GM19239 (cell line): Measurements from ENCODE around the gene MAML3.

Source experiments
- DNase-seq: peaks from one replicate; pipeline ENCODE4 v3.0.0; 2011; ENCODE audit warnings: low spot score; ENCODE audit not compliant: insufficient read length
- FAIRE-seq: peaks from 2 replicates; lab custom pipeline; 2011; peaks lifted over from hg19 to GRCh38; lab: Jason Lieb, UNC

The MAML3 gene

GRCh38 chr4:139808808-139809756, 344.9 kb downstream of the MAML3 start:
- FAIRE-seq: no peak
- no peak for DNase-seq

- DNase-seq (no peak), FAIRE-seq (no peak)
These were observed 345.6 kb downstream of the MAML3 start for GRCh38 chr4:139808381-139808807.

GRCh38 chr4:139807483-139807882, 346.5 kb downstream of the MAML3 start:
- no peak for FAIRE-seq
- no peak for DNase-seq

GRCh38 chr4:139806929-139807328, 347.1 kb downstream of the MAML3 start:
- FAIRE-seq (no peak), DNase-seq (no peak)

GRCh38 chr4:139802931-139803330, 351.1 kb downstream of the MAML3 start:
- no peak for FAIRE-seq
- DNase-seq: no peak

GRCh38 chr4:139802488-139802887, 351.5 kb downstream of the MAML3 start:
- DNase-seq (no peak), FAIRE-seq (no peak)

GRCh38 chr4:139801895-139802294, 352.1 kb downstream of the MAML3 start:
- no peak for FAIRE-seq
- DNase-seq: no peak

- FAIRE-seq (no peak), DNase-seq (no peak)
These were observed 353.9 kb downstream of the MAML3 start for GRCh38 chr4:139800082-139800481.

- FAIRE-seq (no peak), DNase-seq (no peak)
These were observed 354.4 kb downstream of the MAML3 start for GRCh38 chr4:139799615-139800014.

- FAIRE-seq: no peak
- no peak for DNase-seq
These were observed 355.5 kb downstream of the MAML3 start for GRCh38 chr4:139798456-139798855.

- DNase-seq (no peak), FAIRE-seq (no peak)
These were observed 356.7 kb downstream of the MAML3 start for GRCh38 chr4:139797287-139797686.

GRCh38 chr4:139795527-139796314, 358.3 kb downstream of the MAML3 start:
- DNase-seq (no peak), FAIRE-seq (no peak)

- FAIRE-seq: no peak
- DNase-seq: no peak
These were observed 359.6 kb downstream of the MAML3 start for GRCh38 chr4:139794158-139794954.

GRCh38 chr4:139791681-139792080, 362.3 kb downstream of the MAML3 start:
- DNase-seq: no peak
- FAIRE-seq: no peak

GRCh38 chr4:139790291-139790690, 363.7 kb downstream of the MAML3 start:
- FAIRE-seq (no peak), DNase-seq (no peak)

- no peak for FAIRE-seq
- DNase-seq: no peak
These were observed 364.8 kb downstream of the MAML3 start for GRCh38 chr4:139789096-139789654.

GRCh38 chr4:139786494-139787354, 367.3 kb downstream of the MAML3 start:
- DNase-seq (no peak), FAIRE-seq (no peak)

- DNase-seq (no peak), FAIRE-seq (no peak)
These were observed 368.6 kb downstream of the MAML3 start for GRCh38 chr4:139785356-139785755.
